H1 (cell line): ENCODE measurements around the gene RAD51B. TPM values are rescaled to one million over a fixed set of nuclear protein-coding genes. Genes with fewer than 3 reads are reported as not detected.

Source experiments
- ASH2L ChIP-seq: fragments of 200-600, 300-600 bp; sonication (generic); IDR thresholded peaks from one replicate; pipeline ENCODE4 v1.7.1; 2017; ENCODE audit warnings: low read length
- CEBPB ChIP-seq: IDR thresholded peaks from 2 replicates; pipeline ENCODE4 v1.6.1; 2012; ENCODE audit warnings: low read depth, low read length
- CTCF ChIP-seq, 3 experiments: IDR thresholded peaks; 1 replicate in 2 of 3; 2 replicates in 1 of 3; pipeline versions ENCODE4 v1.5.1 to v1.6.1; 2011; ENCODE audit warnings: low read length in 3 of 3, mild to moderate bottlenecking in 3 of 3, inconsistent platforms in 2 of 3, low read depth in 1 of 3, moderate library complexity in 1 of 3; ENCODE audit not compliant: insufficient read depth in 1 of 3; ENCODE audit errors: control extremely low read depth in 1 of 3
- SP4 ChIP-seq: IDR thresholded peaks from 2 replicates; pipeline ENCODE4 v1.6.1; 2012; ENCODE audit warnings: low read length, inconsistent platforms
- TAF1 ChIP-seq: IDR thresholded peaks from 2 replicates; pipeline ENCODE4 v1.6.1; 2011; ENCODE audit warnings: mild to moderate bottlenecking, low read depth, low read length
- USF2 ChIP-seq: IDR thresholded peaks from 2 replicates; pipeline ENCODE4 v1.6.1; 2011; ENCODE audit warnings: low read length, improper control_type of control experiment
- polyA plus RNA-seq, 7 experiments: library from polyadenylated mRNA; depleted of rRNA in 3 of 7; stranded (reverse) in 5 of 7; unstranded in 2 of 7; fragments of >200 nt in 5 of 7; fragments of 200-250 nt in 2 of 7; gene quantifications; 1 replicate in 5 of 7; 2 replicates in 1 of 7; 4 replicates in 1 of 7; pipeline versions ENCODE4 v1.2.1 to v1.2.3, GENCODE V29; 2011 to 2013; ENCODE audit warnings: missing spikeins in 2 of 7, mixed read lengths in 2 of 7
- total RNA-seq: library from RNA; stranded (reverse); fragmentation: NEBNext Ultra II Directional; extraction: Animal tissue kit (Norgen Biotek cat#: 25700); gene quantifications from 2 replicates; pipeline ENCODE4 v1.2.1, GENCODE V29; 2021

The RAD51B gene
- total and polyA plus RNA-seq, 2 of the 8 experiments (the other 6 are each of a cell fraction or from before 2014, with no cell fraction given), result 3.9 to 14.9 TPM

GRCh38 chr14:68771631-68772030 is 952.1 kb downstream of the RAD51B start (continued):
- TF ChIP-seq USF2 (no peak), ASH2L (no peak), TAF1 (no peak), SP4 (no peak), CEBPB (no peak), CTCF (IDR thresholded peaks at IDR 0.05; ENCODE audit: control extremely low read depth in 1 of 3, insufficient read depth in 1 of 3, low read depth in 1 of 3, low read length in 3 of 3) (no peak)
